Measurements from ENCODE around the gene DCDC2C. TPM values are rescaled to one million over a fixed set of nuclear protein-coding genes. Genes with fewer than 3 reads are reported as not detected.

The DCDC2C gene
- polyA plus RNA-seq, 1 of the 3 experiments (the other 2 are of a cell fraction) = not detected

- 50% methylated on average over 12 of the region's 12 CpGs for WGBS (ENCODE audit: low lambda C conversion rate)
- DNase-seq = peak; percentile 49
- Histone ChIP-seq H3K27me3 (ENCODE audit: insufficient read depth) (no peaks in the 10 kb centered on the region), H2AFZ (ENCODE audit: low read depth) (no peak overlapping the region), H3K4me1 (ENCODE audit: control insufficient read depth in 1 of 2, insufficient read depth in 2 of 2, low read depth in 1 of 2, low read length in 1 of 2) (no peaks in the 10 kb centered on the region), H3K27ac (ENCODE audit: low read depth in 2 of 2, low read length in 1 of 2) (no peak overlapping the region), H4K20me1 (ENCODE audit: insufficient read depth) (no peaks in the 10 kb centered on the region), H3K79me2 (ENCODE audit: insufficient read depth) (no peaks in the 10 kb centered on the region), H3K9me2 (no peaks in the 10 kb centered on the region), H3K9ac (no peak overlapping the region), H3K9me3 (no peaks in the 10 kb centered on the region), H3K4me3 (ENCODE audit: low read depth in 2 of 2, low read length in 1 of 2) (no peak overlapping the region), H3F3A (replicated peaks; ENCODE audit: insufficient read depth) (no peaks in the 10 kb centered on the region), H3K36me3 (replicated peaks in 1 of 2; ENCODE audit: control insufficient read depth in 1 of 2, insufficient read depth in 2 of 2, low read length in 1 of 2) (no peaks in the 10 kb centered on the region), H3K4me2 (no peak overlapping the region)
- ChIA-PET CTCF (interaction anchor here (0.7 to 11.1 kb wide), 4 partner anchors 17 to 93 kb away, joined by 3 to 70 read pairs (median 6); no protein-coding TSS in a partner anchor), POLR2A (no interaction called here)
- TF ChIP-seq, protein P1, sequence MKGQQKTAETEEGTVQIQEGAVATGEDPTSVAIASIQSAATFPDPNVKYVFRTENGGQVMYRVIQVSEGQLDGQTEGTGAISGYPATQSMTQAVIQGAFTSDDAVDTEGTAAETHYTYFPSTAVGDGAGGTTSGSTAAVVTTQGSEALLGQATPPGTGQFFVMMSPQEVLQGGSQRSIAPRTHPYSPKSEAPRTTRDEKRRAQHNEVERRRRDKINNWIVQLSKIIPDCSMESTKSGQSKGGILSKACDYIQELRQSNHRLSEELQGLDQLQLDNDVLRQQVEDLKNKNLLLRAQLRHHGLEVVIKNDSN (IDR thresholded peaks at IDR 0.05; ENCODE audit: borderline replicate concordance, low read depth) = no peak
- TF ChIP-seq FOXJ3 (CRISPR knock-in tag; IDR thresholded peaks at IDR 0.05) (no peak), ELF1 (IDR thresholded peaks at IDR 0.05) (no peak), NRF1 (IDR thresholded peaks at IDR 0.05; ENCODE audit: low read depth, low read length) (no peak), CHD2 (IDR thresholded peaks at IDR 0.05; ENCODE audit: low read length, partially characterized antibody) (no peak)
- TF ChIP-seq, protein P2, sequence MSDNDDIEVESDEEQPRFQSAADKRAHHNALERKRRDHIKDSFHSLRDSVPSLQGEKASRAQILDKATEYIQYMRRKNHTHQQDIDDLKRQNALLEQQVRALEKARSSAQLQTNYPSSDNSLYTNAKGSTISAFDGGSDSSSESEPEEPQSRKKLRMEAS (IDR thresholded peaks at IDR 0.05; ENCODE audit: low read depth) = no peak
- TF ChIP-seq, protein P3, sequence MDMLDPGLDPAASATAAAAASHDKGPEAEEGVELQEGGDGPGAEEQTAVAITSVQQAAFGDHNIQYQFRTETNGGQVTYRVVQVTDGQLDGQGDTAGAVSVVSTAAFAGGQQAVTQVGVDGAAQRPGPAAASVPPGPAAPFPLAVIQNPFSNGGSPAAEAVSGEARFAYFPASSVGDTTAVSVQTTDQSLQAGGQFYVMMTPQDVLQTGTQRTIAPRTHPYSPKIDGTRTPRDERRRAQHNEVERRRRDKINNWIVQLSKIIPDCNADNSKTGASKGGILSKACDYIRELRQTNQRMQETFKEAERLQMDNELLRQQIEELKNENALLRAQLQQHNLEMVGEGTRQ (IDR thresholded peaks at IDR 0.05; ENCODE audit: borderline replicate concordance, low read depth, low read length) = no peak
Measured at GRCh38 chr2:3745920-3746319, 42.5 kb downstream of the DCDC2C start.

- Histone ChIP-seq H3F3A (replicated peaks; ENCODE audit: insufficient read depth) (no peaks in the 10 kb centered on the region), H3K4me2 (no peak overlapping the region), H3K9me3 (no peaks in the 10 kb centered on the region), H4K20me1 (ENCODE audit: insufficient read depth) (no peaks in the 10 kb centered on the region), H3K4me3 (ENCODE audit: low read depth in 2 of 2, low read length in 1 of 2) (no peak overlapping the region), H3K9ac (no peak overlapping the region), H3K79me2 (ENCODE audit: insufficient read depth) (no peaks in the 10 kb centered on the region), H2AFZ (ENCODE audit: low read depth) (no peak overlapping the region), H3K27ac (ENCODE audit: low read depth in 2 of 2, low read length in 1 of 2) (no peak overlapping the region), H3K9me2 (no peaks in the 10 kb centered on the region), H3K4me1 (ENCODE audit: control insufficient read depth in 1 of 2, insufficient read depth in 2 of 2, low read depth in 1 of 2, low read length in 1 of 2) (no peaks in the 10 kb centered on the region), H3K36me3 (replicated peaks in 1 of 2; ENCODE audit: control insufficient read depth in 1 of 2, insufficient read depth in 2 of 2, low read length in 1 of 2) (no peaks in the 10 kb centered on the region), H3K27me3 (ENCODE audit: insufficient read depth) (no peaks in the 10 kb centered on the region)
- ChIA-PET CTCF (interaction anchor here (11.1 kb wide), 1 partner anchor 18 kb away, joined by 70 read pairs; no protein-coding TSS in a partner anchor), POLR2A (no interaction called here)
- no peak for DNase-seq
- no peak for TF ChIP-seq RFX5 (IDR thresholded peaks at IDR 0.05; ENCODE audit: low read length)
- WGBS (ENCODE audit: low lambda C conversion rate) = 37% methylated on average over 15 of the region's 20 CpGs
Measured at GRCh38 chr2:3747032-3747654, 43.8 kb downstream of the DCDC2C start.

DNA sequence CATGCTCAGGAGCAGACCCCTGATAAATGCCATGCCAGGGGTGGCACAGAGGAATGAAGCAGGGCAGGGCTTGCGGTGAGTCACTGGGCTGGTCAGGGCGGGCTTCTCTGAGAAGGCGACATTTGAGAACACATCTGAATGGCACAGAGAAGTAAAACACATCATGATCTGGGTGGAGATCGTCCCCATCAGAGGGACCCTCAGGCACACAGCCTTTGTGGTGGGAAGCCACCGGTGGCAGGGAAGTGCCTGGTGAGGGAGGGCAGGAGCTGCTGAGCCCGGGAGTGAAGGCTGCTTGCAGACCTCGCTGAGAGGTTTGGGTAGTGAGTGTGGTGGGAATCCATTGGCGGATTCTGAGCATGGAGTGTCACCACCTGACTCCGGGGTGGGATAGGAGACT, 44.5 kb downstream of the DCDC2C start:
- no peak overlapping the region for H3K27ac ChIP-seq (ENCODE audit: low read depth in 2 of 2, low read length in 1 of 2)
- H3K36me3 ChIP-seq (replicated peaks in 1 of 2; ENCODE audit: control insufficient read depth in 1 of 2, insufficient read depth in 2 of 2, low read length in 1 of 2) = no peaks in the 10 kb centered on the region
- H3F3A ChIP-seq (replicated peaks; ENCODE audit: insufficient read depth) = no peaks in the 10 kb centered on the region
- H3K4me1 ChIP-seq (ENCODE audit: control insufficient read depth in 1 of 2, insufficient read depth in 2 of 2, low read depth in 1 of 2, low read length in 1 of 2) = no peaks in the 10 kb centered on the region
- no peaks in the 10 kb centered on the region for H4K20me1 ChIP-seq (ENCODE audit: insufficient read depth)
- H3K79me2 ChIP-seq (ENCODE audit: insufficient read depth) = no peaks in the 10 kb centered on the region
- 34% methylated on average over 9 of the region's 9 CpGs for WGBS (ENCODE audit: low lambda C conversion rate)
- H3K4me2 ChIP-seq = no peak overlapping the region
- CTCF ChIA-PET = interaction anchor here (11.1 kb wide), 1 partner anchor 18 kb away, joined by 70 read pairs; no protein-coding TSS in a partner anchor
- no peaks in the 10 kb centered on the region for H3K9me3 ChIP-seq
- no peak overlapping the region for H2AFZ ChIP-seq (ENCODE audit: low read depth)
- TF ChIP-seq POLR2AphosphoS5 (IDR thresholded peaks at IDR 0.05; ENCODE audit: low read depth, low read length) (no peak), EZH2phosphoT487 (IDR thresholded peaks at IDR 0.05; ENCODE audit: borderline replicate concordance, low read depth) (no peak), SMC3 (IDR thresholded peaks at IDR 0.05; ENCODE audit: low read depth, low read length) (no peak), FOSL2 (IDR thresholded peaks at IDR 0.05; ENCODE audit: borderline replicate concordance, low read depth) (no peak), MEF2A (IDR thresholded peaks at IDR 0.05; ENCODE audit: borderline replicate concordance, low read depth) (no peak)
- H3K9ac ChIP-seq = no peak overlapping the region
- H3K27me3 ChIP-seq (ENCODE audit: insufficient read depth) = no peaks in the 10 kb centered on the region
- POLR2A ChIA-PET = no interaction called here
- DNase-seq = no peak
- H3K4me3 ChIP-seq (ENCODE audit: low read depth in 2 of 2, low read length in 1 of 2) = no peak overlapping the region
- H3K9me2 ChIP-seq = no peaks in the 10 kb centered on the region
